ENCODE data around the gene DDX51.

DDX51 gene

DNA sequence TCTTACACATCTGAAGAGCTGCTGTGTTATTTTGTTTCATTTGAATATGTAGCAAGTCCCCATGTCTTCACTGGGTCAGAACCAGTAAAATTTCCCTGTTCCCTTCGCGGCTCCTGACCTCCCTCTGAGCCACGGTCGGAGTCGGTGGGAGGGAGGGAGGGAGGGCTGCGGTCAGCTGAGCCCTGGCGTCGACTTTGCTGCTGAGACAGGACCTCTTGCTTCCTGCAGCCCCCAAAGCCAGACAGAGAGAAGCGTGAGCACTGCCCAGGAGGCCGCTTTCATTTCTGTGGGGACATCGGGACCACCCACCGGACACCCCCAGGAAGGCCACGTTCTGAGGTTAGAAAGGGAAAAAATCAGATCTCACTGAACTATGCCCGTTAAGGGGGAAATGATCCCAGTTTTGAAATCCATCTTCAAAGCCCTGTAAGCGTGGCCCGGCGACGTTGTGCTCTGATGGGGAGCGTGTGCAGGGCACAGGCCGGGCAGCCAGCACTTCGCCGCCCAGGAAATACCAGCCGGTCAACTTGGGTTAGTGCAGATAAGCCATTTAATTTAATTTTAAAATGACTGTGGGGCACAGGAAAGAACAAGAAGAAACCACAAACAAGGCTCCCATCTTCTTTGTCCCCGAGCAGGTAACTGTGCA is 42.2 kb upstream of the DDX51 start:
- Histone ChIP-seq H3K9me3 (replicated peaks; ENCODE audit: low read length) (no peaks in the 10 kb centered on the region), H3K4me3 (ENCODE audit: low read length) (no peak overlapping the region), H3K27me3 (ENCODE audit: control insufficient read depth, insufficient read depth, low read length) (peaks cover 63% of the 10 kb centered on the region)

DNA sequence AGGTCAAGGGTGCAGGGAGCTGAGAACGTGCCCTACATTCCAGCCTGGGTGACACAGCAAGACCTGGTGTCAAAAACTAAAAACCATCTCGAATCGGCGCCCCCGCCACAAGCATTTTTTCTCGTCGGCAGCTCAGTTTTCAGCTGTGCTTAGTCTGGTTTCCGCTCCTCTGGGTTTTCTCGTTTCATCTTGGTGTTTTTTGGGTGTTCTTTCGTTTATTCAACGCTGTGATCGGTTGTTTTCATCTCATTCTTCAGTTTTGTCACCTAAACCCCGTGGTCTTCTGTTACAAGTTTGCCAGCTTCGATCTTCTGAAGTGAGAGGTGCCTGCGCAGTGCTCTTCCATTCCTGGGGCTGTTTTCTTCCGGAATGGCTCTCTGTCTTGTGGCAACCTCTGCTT is 41.6 kb upstream of the DDX51 start:
- Histone ChIP-seq H3K9ac (ENCODE audit: low read depth, low read length) (no peak overlapping the region), H3K4me1 (ENCODE audit: control insufficient read depth, insufficient read depth, low read length) (peaks cover 10% of the 10 kb centered on the region), H3K9me3 (replicated peaks; ENCODE audit: low read length) (no peaks in the 10 kb centered on the region), H3K4me3 (ENCODE audit: low read length) (no peak overlapping the region), H3K4me2 (ENCODE audit: low read length) (no peak overlapping the region), H3K36me3 (ENCODE audit: insufficient read depth, low read length) (no peaks in the 10 kb centered on the region), H3K27me3 (ENCODE audit: control insufficient read depth, insufficient read depth, low read length) (peaks cover 68% of the 10 kb centered on the region)

More for the DNA sequence above, 42.2 kb upstream of the DDX51 start:
- H3K9ac ChIP-seq (ENCODE audit: low read depth, low read length): no peak overlapping the region
- no peaks in the 10 kb centered on the region for H3K36me3 ChIP-seq (ENCODE audit: insufficient read depth, low read length)
- H3K4me1 ChIP-seq (ENCODE audit: control insufficient read depth, insufficient read depth, low read length): peaks cover 10% of the 10 kb centered on the region
- H3K4me2 ChIP-seq (ENCODE audit: low read length): no peak overlapping the region

DNA sequence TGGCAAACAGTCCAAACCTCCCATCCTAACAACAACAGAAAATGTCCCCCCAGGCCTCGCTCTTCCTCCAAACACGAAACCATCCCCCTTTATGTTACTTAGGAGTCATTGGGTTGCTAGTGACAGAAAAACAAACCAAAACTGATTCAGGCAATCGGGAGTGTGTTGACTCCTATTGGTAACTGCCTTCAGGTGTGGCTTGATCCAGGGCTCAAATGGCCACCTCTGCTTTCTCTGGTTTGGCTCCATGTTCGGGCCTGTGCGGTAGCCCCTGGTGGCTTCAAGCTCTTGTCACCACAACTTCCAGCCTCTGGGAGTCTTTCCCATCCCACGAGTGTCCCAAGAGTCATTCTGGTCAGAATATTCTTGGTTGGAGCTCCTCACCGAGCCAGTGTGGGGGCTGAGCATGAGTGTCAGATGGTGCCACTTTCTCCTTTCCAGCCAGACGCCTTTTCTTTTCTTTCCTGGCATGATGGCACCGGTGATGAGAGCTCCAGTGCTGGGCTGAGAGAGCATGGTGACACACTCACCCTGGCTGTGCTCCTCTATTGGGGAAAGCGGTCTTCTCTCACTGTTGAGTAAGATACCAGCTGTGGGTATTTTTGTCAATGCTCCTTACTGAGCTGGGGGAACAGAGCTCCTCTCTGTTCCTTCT is 38.7 kb upstream of the DDX51 start:
- no peak overlapping the region for H3K4me2 ChIP-seq (ENCODE audit: low read length)
- H3K9ac ChIP-seq (ENCODE audit: low read depth, low read length): no peak overlapping the region
- no peaks in the 10 kb centered on the region for H3K9me3 ChIP-seq (replicated peaks; ENCODE audit: low read length)
- peaks cover 6% of the 10 kb centered on the region for H3K4me1 ChIP-seq (ENCODE audit: control insufficient read depth, insufficient read depth, low read length)
- no peaks in the 10 kb centered on the region for H3K36me3 ChIP-seq (ENCODE audit: insufficient read depth, low read length)
- H3K4me3 ChIP-seq (ENCODE audit: low read length): no peak overlapping the region
- H3K27me3 ChIP-seq (ENCODE audit: control insufficient read depth, insufficient read depth, low read length): peaks cover 80% of the 10 kb centered on the region

DNA sequence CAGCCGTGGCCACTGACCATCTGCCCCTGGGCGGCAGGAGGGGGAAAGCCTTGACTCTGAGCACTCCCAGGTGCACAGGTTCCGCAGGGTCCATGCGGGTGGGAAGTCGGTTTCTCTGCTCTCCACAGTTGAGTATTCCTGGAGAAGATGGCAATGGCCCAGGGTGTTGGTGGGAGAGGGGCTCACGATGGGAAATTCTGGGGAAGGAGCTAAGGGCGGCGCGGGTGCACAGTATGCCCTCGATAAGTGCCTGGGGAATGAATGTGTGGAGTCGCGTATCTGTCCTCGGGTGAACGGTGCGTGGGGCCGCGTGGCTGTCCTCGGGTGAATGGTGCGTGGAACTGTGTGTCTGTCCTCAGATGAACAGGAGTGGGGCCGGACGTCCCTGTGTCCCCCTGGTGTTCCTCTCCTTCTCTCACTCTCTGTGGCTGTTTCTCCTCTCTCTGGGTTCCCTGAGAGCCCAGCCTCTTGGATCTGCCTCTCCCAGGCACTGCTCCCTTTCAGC is 38.1 kb upstream of the DDX51 start:
- Histone ChIP-seq H3K4me2 (ENCODE audit: low read length) (no peak overlapping the region), H3K9me3 (replicated peaks; ENCODE audit: low read length) (no peaks in the 10 kb centered on the region), H3K27me3 (ENCODE audit: control insufficient read depth, insufficient read depth, low read length) (peaks cover 84% of the 10 kb centered on the region), H3K4me3 (ENCODE audit: low read length) (no peak overlapping the region), H3K36me3 (ENCODE audit: insufficient read depth, low read length) (no peaks in the 10 kb centered on the region), H3K4me1 (ENCODE audit: control insufficient read depth, insufficient read depth, low read length) (peaks cover 6% of the 10 kb centered on the region), H3K9ac (ENCODE audit: low read depth, low read length) (no peak overlapping the region)

DNA sequence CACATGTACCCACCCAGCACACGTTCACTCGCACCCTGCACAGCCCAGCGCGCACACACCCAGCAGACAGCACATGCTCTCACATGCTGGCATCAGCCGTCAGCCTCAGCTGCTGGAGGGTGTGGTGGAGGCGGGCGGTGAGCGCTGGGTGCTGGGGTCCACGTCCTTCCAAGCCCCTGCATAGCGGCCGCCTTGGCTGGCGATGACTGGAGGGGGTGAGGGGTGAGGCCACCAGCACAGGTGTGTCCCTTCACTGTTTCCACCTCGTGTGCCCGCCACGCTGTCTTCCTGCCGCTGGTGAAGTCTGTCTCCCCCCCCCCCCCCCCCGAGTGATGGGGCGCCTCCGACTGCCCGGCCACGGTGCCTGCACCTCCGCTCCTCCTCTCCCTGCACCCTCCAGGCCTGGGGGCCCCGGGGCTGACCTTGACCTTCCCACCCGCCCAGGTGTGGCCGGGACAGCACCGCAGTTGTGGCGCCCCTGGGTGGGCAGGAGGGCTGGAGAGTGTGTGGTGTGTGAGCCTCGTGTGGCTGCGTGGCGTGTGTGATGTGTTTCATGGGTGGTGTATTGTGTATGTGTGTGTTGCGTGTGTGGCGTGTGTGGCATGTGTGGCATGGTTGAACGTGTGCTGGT is 37.6 kb upstream of the DDX51 start:
- no peak overlapping the region for H3K4me2 ChIP-seq (ENCODE audit: low read length)
- no peaks in the 10 kb centered on the region for H3K36me3 ChIP-seq (ENCODE audit: insufficient read depth, low read length)
- peaks cover 84% of the 10 kb centered on the region for H3K27me3 ChIP-seq (ENCODE audit: control insufficient read depth, insufficient read depth, low read length)
- no peak overlapping the region for H3K4me3 ChIP-seq (ENCODE audit: low read length)
- H3K9me3 ChIP-seq (replicated peaks; ENCODE audit: low read length): no peaks in the 10 kb centered on the region
- peaks cover 6% of the 10 kb centered on the region for H3K4me1 ChIP-seq (ENCODE audit: control insufficient read depth, insufficient read depth, low read length)
- H3K9ac ChIP-seq (ENCODE audit: low read depth, low read length): no peak overlapping the region

DNA sequence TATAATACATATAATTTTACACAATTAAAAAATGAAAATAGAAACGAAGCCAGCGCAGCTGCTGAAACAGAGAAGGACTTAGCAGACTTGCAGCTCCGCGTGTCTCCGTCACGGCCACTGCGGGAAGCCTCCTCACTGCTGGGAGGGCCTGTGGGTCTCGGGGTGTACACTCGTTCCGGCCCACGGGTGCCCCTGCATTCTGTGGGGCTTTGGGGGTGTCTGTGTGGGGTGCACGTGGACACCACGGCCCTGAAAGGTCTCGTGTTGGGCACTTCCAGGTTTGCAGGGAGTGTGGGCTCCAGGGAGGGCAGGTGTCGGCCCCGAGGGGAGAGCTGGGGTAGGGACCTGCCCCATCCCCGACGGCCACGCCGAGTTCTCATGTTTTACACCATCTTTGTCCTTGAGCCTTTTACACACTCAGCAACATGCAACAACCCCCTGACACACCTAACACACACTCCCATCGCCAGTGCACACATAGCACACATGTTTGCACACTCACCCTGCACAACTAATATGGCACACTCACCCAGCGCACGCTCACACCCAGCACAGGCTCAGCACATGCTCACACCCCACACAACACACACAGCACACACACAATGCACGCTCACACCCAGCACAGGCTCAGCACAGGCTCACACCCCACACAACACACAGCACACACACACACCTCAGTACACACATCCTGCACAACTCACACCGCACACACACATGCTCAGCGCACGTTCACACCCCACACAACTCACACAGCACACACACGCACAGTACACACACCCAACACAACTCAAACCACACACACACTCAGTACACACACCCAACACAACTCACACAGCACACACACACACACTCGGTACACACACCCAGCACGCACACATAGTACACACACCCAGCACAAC is 36.8 kb upstream of the DDX51 start:
- no peaks in the 10 kb centered on the region for H3K9me3 ChIP-seq (replicated peaks; ENCODE audit: low read length)
- no peak overlapping the region for H3K4me3 ChIP-seq (ENCODE audit: low read length)
- peaks cover 6% of the 10 kb centered on the region for H3K4me1 ChIP-seq (ENCODE audit: control insufficient read depth, insufficient read depth, low read length)
- no peak overlapping the region for H3K9ac ChIP-seq (ENCODE audit: low read depth, low read length)
- peaks cover 85% of the 10 kb centered on the region for H3K27me3 ChIP-seq (ENCODE audit: control insufficient read depth, insufficient read depth, low read length)
- H3K4me2 ChIP-seq (ENCODE audit: low read length): no peak overlapping the region
- H3K36me3 ChIP-seq (ENCODE audit: insufficient read depth, low read length): no peaks in the 10 kb centered on the region

DNA sequence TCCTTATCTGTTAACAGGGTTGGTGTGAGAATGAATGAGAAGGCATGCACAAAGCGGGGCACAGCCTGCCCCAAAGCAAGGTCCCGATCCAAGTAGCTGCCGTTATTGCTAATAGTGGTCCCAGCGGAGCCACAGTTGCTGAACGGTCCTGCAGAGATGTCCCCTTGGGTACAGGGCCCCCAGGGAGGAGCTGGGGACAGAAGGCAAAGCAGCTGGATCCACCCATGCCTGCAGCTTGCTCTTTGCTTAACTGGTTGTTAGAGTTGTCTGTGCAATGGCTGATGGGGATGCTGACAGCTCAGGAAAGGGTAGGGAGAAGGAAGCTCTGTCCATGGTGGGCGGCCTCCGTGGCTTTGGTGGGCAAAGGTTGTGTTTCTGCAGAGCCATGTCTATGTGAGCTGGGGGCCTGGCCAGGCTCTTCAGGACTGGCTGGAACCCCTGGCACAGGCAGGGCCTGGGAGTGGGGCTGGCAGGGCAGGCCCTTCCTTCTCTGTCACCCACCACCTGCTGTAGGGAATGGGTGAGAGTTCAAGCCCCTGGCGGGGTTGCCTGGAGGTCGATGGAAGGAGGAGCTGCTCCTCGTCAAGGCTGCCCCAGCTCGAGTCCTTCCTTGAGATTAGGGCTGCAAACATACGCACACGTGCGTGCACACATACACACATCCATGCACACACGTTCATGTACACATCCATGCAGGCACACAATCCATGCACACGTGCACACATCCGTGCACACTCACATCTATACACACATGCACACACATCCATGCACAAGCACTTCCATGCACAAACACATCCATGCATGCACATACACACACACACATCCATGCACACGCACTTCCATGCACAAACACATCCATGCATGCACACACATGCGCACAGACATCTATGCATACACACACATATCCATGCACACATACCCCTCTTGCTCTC is 35.6 kb upstream of the DDX51 start:
- H3K4me2 ChIP-seq (ENCODE audit: low read length): no peak overlapping the region
- no peak overlapping the region for H3K4me3 ChIP-seq (ENCODE audit: low read length)
- H3K9ac ChIP-seq (ENCODE audit: low read depth, low read length): no peak overlapping the region
- H3K27me3 ChIP-seq (ENCODE audit: control insufficient read depth, insufficient read depth, low read length): peaks cover 81% of the 10 kb centered on the region
- H3K9me3 ChIP-seq (replicated peaks; ENCODE audit: low read length): no peaks in the 10 kb centered on the region
- no peaks in the 10 kb centered on the region for H3K36me3 ChIP-seq (ENCODE audit: insufficient read depth, low read length)
- peaks cover 6% of the 10 kb centered on the region for H3K4me1 ChIP-seq (ENCODE audit: control insufficient read depth, insufficient read depth, low read length)

DNA sequence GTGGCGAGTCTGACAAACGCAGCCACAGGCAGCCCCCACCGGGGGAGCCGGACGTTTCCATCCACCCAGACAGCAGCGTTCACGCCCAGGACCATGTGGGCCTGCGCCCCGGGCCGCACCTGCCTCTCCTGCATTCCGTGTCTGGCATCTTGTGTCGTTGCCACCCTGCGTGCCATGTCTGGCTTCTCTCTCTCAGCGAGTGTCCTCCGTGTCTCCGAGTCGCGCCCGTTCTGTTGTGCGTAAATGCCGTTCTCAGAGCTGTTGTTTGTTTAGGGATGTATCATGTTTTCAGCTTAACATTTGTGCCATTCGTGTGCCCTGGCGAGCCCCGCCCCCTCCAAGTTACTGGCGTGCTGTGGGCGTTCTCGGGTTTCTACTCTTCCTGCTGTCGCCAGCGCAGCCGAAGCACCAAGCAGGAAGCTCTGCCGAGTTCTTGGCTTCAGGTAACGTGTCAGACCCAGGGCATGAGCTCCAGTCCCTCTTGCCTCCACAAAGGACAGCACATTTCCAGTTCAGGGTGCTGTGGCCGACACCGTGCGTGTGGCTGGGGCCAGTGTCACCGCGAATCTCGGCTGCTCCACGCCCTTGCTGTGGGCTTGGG is 34.8 kb upstream of the DDX51 start:
- peak overlapping the region; percentile 37 for H3K4me2 ChIP-seq (ENCODE audit: low read length)
- no peaks in the 10 kb centered on the region for H3K9me3 ChIP-seq (replicated peaks; ENCODE audit: low read length)
- H3K4me1 ChIP-seq (ENCODE audit: control insufficient read depth, insufficient read depth, low read length): peaks cover 6% of the 10 kb centered on the region
- peaks cover 81% of the 10 kb centered on the region for H3K27me3 ChIP-seq (ENCODE audit: control insufficient read depth, insufficient read depth, low read length)
- no peaks in the 10 kb centered on the region for H3K36me3 ChIP-seq (ENCODE audit: insufficient read depth, low read length)
- no peak overlapping the region for H3K4me3 ChIP-seq (ENCODE audit: low read length)
- no peak overlapping the region for H3K9ac ChIP-seq (ENCODE audit: low read depth, low read length)

DNA sequence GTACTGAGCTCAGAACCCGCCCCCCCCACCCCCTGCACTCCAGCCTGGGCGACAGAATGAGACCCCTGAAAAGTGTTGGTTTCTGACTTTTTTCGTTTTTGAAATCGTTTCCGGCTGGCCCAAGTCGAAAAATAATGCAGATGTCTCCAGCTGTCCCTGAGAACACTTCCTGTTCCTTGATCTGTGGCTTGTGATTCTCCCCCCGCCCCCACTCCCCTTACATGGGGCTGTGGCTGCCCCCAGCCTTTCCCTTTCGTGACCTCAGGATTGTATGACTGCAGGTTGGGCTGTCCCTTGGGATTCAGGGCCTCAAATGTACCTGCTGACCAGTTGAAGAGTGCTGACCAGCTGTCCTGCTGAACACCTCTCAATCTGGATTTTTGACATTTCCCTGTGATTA is 34.2 kb upstream of the DDX51 start:
- no peak overlapping the region for H3K4me3 ChIP-seq (ENCODE audit: low read length)
- no peak overlapping the region for H3K9ac ChIP-seq (ENCODE audit: low read depth, low read length)
- H3K4me2 ChIP-seq (ENCODE audit: low read length): no peak overlapping the region
- peaks cover 6% of the 10 kb centered on the region for H3K4me1 ChIP-seq (ENCODE audit: control insufficient read depth, insufficient read depth, low read length)
- H3K36me3 ChIP-seq (ENCODE audit: insufficient read depth, low read length): no peaks in the 10 kb centered on the region
- H3K27me3 ChIP-seq (ENCODE audit: control insufficient read depth, insufficient read depth, low read length): peaks cover 76% of the 10 kb centered on the region
- no peaks in the 10 kb centered on the region for H3K9me3 ChIP-seq (replicated peaks; ENCODE audit: low read length)

DNA sequence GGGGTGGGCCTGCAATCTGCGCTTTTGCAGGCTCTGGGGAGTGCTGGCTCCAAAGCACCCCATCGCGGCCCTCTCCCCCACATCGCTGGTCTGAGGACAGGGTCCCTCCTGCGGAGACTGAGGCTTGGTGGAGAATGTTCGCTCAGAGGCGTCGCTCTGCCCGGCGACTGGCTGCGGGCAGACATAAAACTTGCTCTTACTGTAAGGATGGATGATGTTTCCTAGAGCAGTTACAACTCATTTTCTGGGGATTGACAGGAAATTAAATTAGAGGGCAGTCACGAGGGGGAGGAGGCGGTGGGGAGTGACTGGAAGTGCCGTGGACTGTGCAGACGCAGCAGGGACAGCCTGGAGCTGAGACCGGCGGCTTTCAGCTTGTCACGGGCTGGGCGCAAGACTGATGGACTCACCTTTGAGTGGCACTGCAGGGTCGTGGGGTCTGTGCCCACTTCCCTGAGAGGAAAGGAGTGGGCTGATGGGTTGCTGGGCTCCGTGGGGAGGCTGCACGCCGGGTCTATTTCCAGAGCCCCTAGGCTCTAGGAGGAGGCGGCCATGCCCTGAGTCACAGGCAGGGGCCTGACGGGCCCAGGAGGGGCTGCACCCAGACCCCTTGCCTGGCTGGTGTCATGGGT is 32.9 kb upstream of the DDX51 start:
- Histone ChIP-seq H3K4me1 (ENCODE audit: control insufficient read depth, insufficient read depth, low read length) (peaks cover 6% of the 10 kb centered on the region), H3K27me3 (ENCODE audit: control insufficient read depth, insufficient read depth, low read length) (peaks cover 75% of the 10 kb centered on the region), H3K36me3 (ENCODE audit: insufficient read depth, low read length) (no peaks in the 10 kb centered on the region), H3K9ac (ENCODE audit: low read depth, low read length) (no peak overlapping the region), H3K4me2 (ENCODE audit: low read length) (no peak overlapping the region), H3K9me3 (replicated peaks; ENCODE audit: low read length) (no peaks in the 10 kb centered on the region), H3K4me3 (ENCODE audit: low read length) (no peak overlapping the region)

Data from skeletal muscle satellite cell (primary cell).